ENCODE results near the gene LTBP4. TPM values are rescaled to one million over a fixed set of nuclear protein-coding genes. Genes with fewer than 3 reads are reported as not detected.

LTBP4 gene
- total RNA-seq, 2 donors from 2014 or later, result 160 to 500 TPM

DNA sequence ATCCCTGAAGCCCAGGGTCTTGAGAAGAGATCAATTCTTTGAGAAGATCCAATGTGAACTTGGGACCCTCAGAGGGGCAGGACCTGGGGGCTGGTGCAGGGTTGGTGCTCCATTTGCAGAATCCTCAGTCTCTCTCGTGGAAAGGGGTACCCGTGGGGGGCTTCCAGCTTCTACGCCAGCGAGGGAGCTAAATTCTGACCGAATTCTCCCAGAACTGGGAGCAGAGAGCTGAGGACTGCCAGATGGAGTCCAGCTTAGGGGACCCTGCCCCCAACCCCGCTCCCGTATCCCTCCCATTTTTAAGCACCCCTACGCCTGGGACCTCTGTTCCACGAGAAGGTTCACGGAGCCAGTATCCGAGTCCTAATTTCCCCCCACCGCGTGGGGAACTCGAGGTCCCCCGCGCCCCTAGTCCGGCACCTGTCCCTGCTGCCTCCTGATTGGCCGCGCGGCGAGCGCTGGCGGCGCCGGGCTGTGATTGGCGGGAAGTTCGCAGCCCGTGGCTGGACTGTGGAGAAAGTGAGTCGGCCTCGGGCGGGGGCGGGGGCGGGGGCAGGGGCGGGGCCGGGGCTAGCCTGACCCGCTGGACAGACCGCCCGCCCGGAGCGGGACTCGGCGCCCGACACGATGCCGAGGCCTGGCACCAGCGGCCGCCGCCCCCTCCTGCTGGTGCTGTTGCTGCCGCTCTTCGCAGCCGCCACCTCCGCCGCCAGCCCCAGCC, 4.4 kb upstream of the LTBP4 start:
- intact Hi-C loops (cut with DNase I), result loop anchor here (5.0 to 10.0 kb wide), 4 partner anchors 54 to 289 kb away; partner anchors contain the start of gene SERTAD3

DNA sequence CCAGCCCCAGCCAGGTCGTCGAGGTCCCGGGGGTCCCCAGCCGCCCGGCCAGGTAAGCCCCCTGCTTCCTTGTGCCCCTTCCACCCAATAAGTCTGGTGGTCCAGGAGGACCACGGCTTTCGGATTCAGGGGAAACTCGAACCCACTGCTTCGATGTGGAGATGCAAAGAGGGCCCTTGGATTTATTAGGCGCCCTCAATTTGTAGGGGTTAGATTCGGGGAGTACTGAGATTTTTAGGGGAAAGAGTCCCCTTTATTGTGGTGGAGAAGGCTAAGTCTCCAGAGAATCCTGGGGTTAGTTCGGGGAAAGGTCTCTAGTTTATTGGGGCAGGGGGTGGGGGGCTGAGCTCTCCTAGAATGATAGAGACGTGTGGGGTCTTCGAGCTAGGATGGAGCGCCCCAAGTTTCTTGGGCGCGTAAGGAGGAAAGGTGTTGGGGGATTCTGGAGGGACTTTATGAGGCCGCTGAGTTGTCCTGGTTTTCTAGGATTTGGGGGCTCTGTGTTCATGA, 3.8 kb upstream of the LTBP4 start:
- H3K27ac ChIP-seq, result no peak overlapping the region
- 11% methylated on average over 18 of the region's 18 CpGs for WGBS

More for the DNA sequence above, 4.4 kb upstream of the LTBP4 start:
- TF ChIP-seq POLR2A (IDR thresholded peaks at IDR 0.05) (no peak), POLR2AphosphoS5 (IDR thresholded peaks at IDR 0.05) (no peak)
- TF ChIP-seq, protein P1, sequence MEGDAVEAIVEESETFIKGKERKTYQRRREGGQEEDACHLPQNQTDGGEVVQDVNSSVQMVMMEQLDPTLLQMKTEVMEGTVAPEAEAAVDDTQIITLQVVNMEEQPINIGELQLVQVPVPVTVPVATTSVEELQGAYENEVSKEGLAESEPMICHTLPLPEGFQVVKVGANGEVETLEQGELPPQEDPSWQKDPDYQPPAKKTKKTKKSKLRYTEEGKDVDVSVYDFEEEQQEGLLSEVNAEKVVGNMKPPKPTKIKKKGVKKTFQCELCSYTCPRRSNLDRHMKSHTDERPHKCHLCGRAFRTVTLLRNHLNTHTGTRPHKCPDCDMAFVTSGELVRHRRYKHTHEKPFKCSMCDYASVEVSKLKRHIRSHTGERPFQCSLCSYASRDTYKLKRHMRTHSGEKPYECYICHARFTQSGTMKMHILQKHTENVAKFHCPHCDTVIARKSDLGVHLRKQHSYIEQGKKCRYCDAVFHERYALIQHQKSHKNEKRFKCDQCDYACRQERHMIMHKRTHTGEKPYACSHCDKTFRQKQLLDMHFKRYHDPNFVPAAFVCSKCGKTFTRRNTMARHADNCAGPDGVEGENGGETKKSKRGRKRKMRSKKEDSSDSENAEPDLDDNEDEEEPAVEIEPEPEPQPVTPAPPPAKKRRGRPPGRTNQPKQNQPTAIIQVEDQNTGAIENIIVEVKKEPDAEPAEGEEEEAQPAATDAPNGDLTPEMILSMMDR (IDR thresholded peaks at IDR 0.05), result no peak
- DNase-seq (ENCODE audit: low spot score), result no peak
- H3K27me3 ChIP-seq (replicated peaks; ENCODE audit: insufficient read depth), result no peaks in the 10 kb centered on the region
- H3K4me1 ChIP-seq (replicated peaks), result peaks cover 14% of the 10 kb centered on the region
- H3K36me3 ChIP-seq, result no peaks in the 10 kb centered on the region
- no peaks in the 10 kb centered on the region for H3K9me3 ChIP-seq
- 13% methylated on average over 28 of the region's 53 CpGs for WGBS
- H3K4me3 ChIP-seq, result peak overlapping the region; percentile 9 to 13
- no peak overlapping the region for H3K27ac ChIP-seq

GRCh38 chr19:40598121-40598917, 2.9 kb upstream of the LTBP4 start:
- H3K27ac ChIP-seq, result peak overlapping the region in 1 of 2 donors; percentile 16
- TF ChIP-seq POLR2AphosphoS5 (IDR thresholded peaks at IDR 0.05) (peak; percentile 77), POLR2A (IDR thresholded peaks at IDR 0.05) (no peak)
- TF ChIP-seq, protein P1 (IDR thresholded peaks at IDR 0.05), result peak; percentile 95 to 96 (median 96)
- no peaks in the 10 kb centered on the region for H3K9me3 ChIP-seq
- WGBS, result 0% methylated on average over 31 of the region's 46 CpGs
- H3K4me3 ChIP-seq, result no peak overlapping the region
- intact Hi-C loops (cut with DNase I), result loop anchor here (5.0 to 10.0 kb wide), 4 partner anchors 56 to 291 kb away; partner anchors contain the start of gene SERTAD3
- peak; percentile 81 for DNase-seq (ENCODE audit: low spot score)
- no peaks in the 10 kb centered on the region for H3K36me3 ChIP-seq
- peaks cover 21% of the 10 kb centered on the region for H3K4me1 ChIP-seq (replicated peaks)
- H3K27me3 ChIP-seq (replicated peaks; ENCODE audit: insufficient read depth), result no peaks in the 10 kb centered on the region

More for the DNA sequence above, 3.8 kb upstream of the LTBP4 start:
- no peaks in the 10 kb centered on the region for H3K36me3 ChIP-seq
- H3K9me3 ChIP-seq, result no peaks in the 10 kb centered on the region
- peak overlapping the region; percentile 9 to 13 for H3K4me3 ChIP-seq
- TF ChIP-seq POLR2A (IDR thresholded peaks at IDR 0.05) (no peak), POLR2AphosphoS5 (IDR thresholded peaks at IDR 0.05) (no peak)
- TF ChIP-seq, protein P1 (IDR thresholded peaks at IDR 0.05), result no peak
- intact Hi-C loops (cut with DNase I), result loop anchor here (5.0 to 10.0 kb wide), 4 partner anchors 55 to 290 kb away; partner anchors contain the start of gene SERTAD3
- DNase-seq (ENCODE audit: low spot score), result no peak
- peaks cover 14% of the 10 kb centered on the region for H3K4me1 ChIP-seq (replicated peaks)
- H3K27me3 ChIP-seq (replicated peaks; ENCODE audit: insufficient read depth), result no peaks in the 10 kb centered on the region

DNA sequence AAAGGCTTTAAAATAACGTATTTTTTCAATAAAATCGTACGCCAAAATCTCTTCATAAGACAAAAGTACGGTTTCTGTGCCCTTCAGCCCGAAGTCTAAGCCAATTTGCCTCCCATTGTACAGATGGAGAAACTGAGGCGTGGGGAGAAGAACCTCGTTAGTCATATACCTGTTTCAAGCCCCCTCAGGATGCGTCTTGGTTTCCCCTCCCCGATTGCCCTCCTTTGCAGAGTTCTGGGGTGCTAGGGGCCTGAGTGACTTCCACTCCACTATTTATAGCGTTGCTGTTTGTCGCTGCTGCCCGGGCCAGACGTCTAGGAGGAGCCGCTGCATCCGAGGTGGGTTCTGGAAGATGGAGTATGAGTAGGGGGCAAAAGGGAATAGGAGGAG, 2.3 kb upstream of the LTBP4 start:
- Histone ChIP-seq H3K27me3 (replicated peaks; ENCODE audit: insufficient read depth) (no peaks in the 10 kb centered on the region), H3K4me3 (no peak overlapping the region), H3K9me3 (no peaks in the 10 kb centered on the region), H3K4me1 (replicated peaks) (peaks cover 21% of the 10 kb centered on the region), H3K27ac (peak overlapping the region in 1 of 2 donors; percentile 58), H3K36me3 (no peaks in the 10 kb centered on the region)
- no peak for DNase-seq (ENCODE audit: low spot score)
- no peak for TF ChIP-seq POLR2A (IDR thresholded peaks at IDR 0.05)
- TF ChIP-seq, protein P1 (IDR thresholded peaks at IDR 0.05), result no peak
- TF ChIP-seq POLR2AphosphoS5 (IDR thresholded peaks at IDR 0.05), result no peak
- intact Hi-C loops (cut with DNase I), result loop anchor here (5.0 to 10.0 kb wide), 4 partner anchors 57 to 292 kb away; partner anchors contain the start of gene SERTAD3
- WGBS, result 13% methylated on average over 15 of the region's 15 CpGs
